H9 (cell line): ENCODE results near the gene TNPO1. TPM values are rescaled to one million over a fixed set of nuclear protein-coding genes. Genes with fewer than 3 reads are reported as not detected.
A peak's percentile ranks its signal among the peaks of the same experiment; 100 is the strongest.

Experiments
- DNase-seq: peaks from one replicate; pipeline ENCODE4 v3.0.0-alpha.2; 2017
- H2AFZ ChIP-seq: one replicate; pipeline ENCODE4 v1.6.1; 2013; ENCODE audit warnings: mild to moderate bottlenecking, low read length, control low read depth, moderate library complexity
- H2AK5ac ChIP-seq: 2 replicates; pipeline ENCODE4 v1.6.1; 2013; ENCODE audit warnings: low read length, control low read depth, mixed read lengths; ENCODE audit not compliant: insufficient read length
- H2BK120ac ChIP-seq: one replicate; pipeline ENCODE4 v1.6.1; 2013; ENCODE audit warnings: low read depth, mild to moderate bottlenecking, low read length, control low read depth, inconsistent platforms; ENCODE audit not compliant: poor library complexity, severe bottlenecking
- H2BK12ac ChIP-seq: 2 replicates; pipeline ENCODE4 v1.6.1; 2013; ENCODE audit warnings: low read length, control low read depth, mixed read lengths, low read depth; ENCODE audit not compliant: insufficient read length
- H2BK15ac ChIP-seq: 2 replicates; pipeline ENCODE4 v1.6.1; 2013; ENCODE audit warnings: low read depth, low read length, control low read depth
- H2BK20ac ChIP-seq: one replicate; pipeline ENCODE4 v1.6.1; 2013; ENCODE audit warnings: low read depth, mild to moderate bottlenecking, low read length, control low read depth, inconsistent platforms; ENCODE audit not compliant: poor library complexity, severe bottlenecking
- H2BK5ac ChIP-seq: 2 replicates; pipeline ENCODE4 v1.6.1; 2013; ENCODE audit warnings: low read length, control low read depth, mixed read lengths; ENCODE audit not compliant: insufficient read length
- H3K14ac ChIP-seq: 2 replicates; pipeline ENCODE4 v1.6.1; 2013; ENCODE audit warnings: low read length, control low read depth; ENCODE audit not compliant: insufficient read depth
- H3K18ac ChIP-seq: 2 replicates; pipeline ENCODE4 v1.6.1; 2013; ENCODE audit warnings: low read depth, mild to moderate bottlenecking, mixed read lengths, low read length, control low read depth; ENCODE audit not compliant: insufficient read length
- H3K23ac ChIP-seq: 2 replicates; pipeline ENCODE4 v1.6.1; 2013; ENCODE audit warnings: low read length, control low read depth, mixed read lengths, low read depth; ENCODE audit not compliant: insufficient read length
- H3K23me2 ChIP-seq: 2 replicates; pipeline ENCODE4 v1.6.1; 2013; ENCODE audit warnings: low read depth, mild to moderate bottlenecking, mixed read lengths, low read length, control low read depth; ENCODE audit not compliant: insufficient read length, poor library complexity, severe bottlenecking
- H3K27ac ChIP-seq: 2 replicates; pipeline ENCODE4 v1.5.1; 2013; ENCODE audit warnings: low read length, control low read depth, mixed read lengths, low read depth; ENCODE audit not compliant: insufficient read length
- H3K27me3 ChIP-seq: 2 replicates; pipeline ENCODE4 v1.6.1; 2013; ENCODE audit warnings: low read length, control low read depth, inconsistent platforms; ENCODE audit not compliant: insufficient read depth
- H3K4ac ChIP-seq: 2 replicates; pipeline ENCODE4 v1.6.1; 2013; ENCODE audit warnings: low read depth, mild to moderate bottlenecking, control low read depth, inconsistent platforms, low read length, moderate library complexity
- H3K4me1 ChIP-seq: 2 replicates; pipeline ENCODE4 v1.6.1; 2013; ENCODE audit warnings: low read length, control low read depth, inconsistent platforms; ENCODE audit not compliant: insufficient read depth
- H3K4me2 ChIP-seq: 2 replicates; pipeline ENCODE4 v1.6.1; 2013; ENCODE audit warnings: low read length, control low read depth, mixed read lengths; ENCODE audit not compliant: insufficient read length, insufficient read depth
- H3K56ac ChIP-seq: 2 replicates; pipeline ENCODE4 v1.6.1; 2013; ENCODE audit warnings: low read depth, mild to moderate bottlenecking, mixed read lengths, low read length, control low read depth; ENCODE audit not compliant: insufficient read length
- H3K79me1 ChIP-seq: 2 replicates; pipeline ENCODE4 v1.6.1; 2013; ENCODE audit warnings: low read depth, mild to moderate bottlenecking, moderate library complexity, low read length, control low read depth, inconsistent platforms; ENCODE audit not compliant: insufficient read depth, poor library complexity, severe bottlenecking
- H3K79me2 ChIP-seq: 2 replicates; pipeline ENCODE4 v1.6.1; 2013; ENCODE audit warnings: low read length, control low read depth, inconsistent platforms; ENCODE audit not compliant: insufficient read depth
- H3K9ac ChIP-seq: 2 replicates; pipeline ENCODE4 v1.6.1; 2013; ENCODE audit warnings: low read length, control low read depth, mixed read lengths; ENCODE audit not compliant: insufficient read length; ENCODE audit errors: extremely low read depth
- H3K9me3 ChIP-seq: one replicate; pipeline ENCODE4 v1.6.1; 2013; ENCODE audit warnings: low read depth, low read length, inconsistent platforms; ENCODE audit not compliant: control insufficient read depth
- H3T11ph ChIP-seq: one replicate; pipeline ENCODE4 v1.6.1; 2013; ENCODE audit warnings: mild to moderate bottlenecking, low read length, control low read depth, inconsistent platforms
- H4K20me1 ChIP-seq: one replicate; pipeline ENCODE4 v1.6.1; 2013; ENCODE audit not compliant: control insufficient read depth, insufficient read length, insufficient read depth
- H4K5ac ChIP-seq: 2 replicates; pipeline ENCODE4 v1.6.1; 2013; ENCODE audit warnings: low read depth, mild to moderate bottlenecking, mixed read lengths, low read length, control low read depth; ENCODE audit not compliant: insufficient read length
- H4K8ac ChIP-seq: replicated peaks from 2 replicates; pipeline ENCODE4 v1.6.1; 2013; ENCODE audit warnings: low read length, control low read depth, mixed read lengths, low read depth; ENCODE audit not compliant: insufficient read length
- H4K91ac ChIP-seq: 2 replicates; pipeline ENCODE4 v1.6.1; 2013; ENCODE audit warnings: low read depth, mild to moderate bottlenecking, moderate library complexity, mixed read lengths, low read length, control low read depth; ENCODE audit not compliant: insufficient read length
- H3K27ac Mint-ChIP-seq, 3 experiments: 2 replicates in 2 of 3; 3 replicates in 1 of 3; pipeline ENCODE4 v1.8.0; 2020 to 2021; ENCODE audit warnings: mixed read lengths in 3 of 3, mild to moderate bottlenecking in 1 of 3, moderate library complexity in 1 of 3
- H3K27me3 Mint-ChIP-seq: 2 replicates; pipeline ENCODE4 v1.8.0; 2021; ENCODE audit warnings: low read depth, mild to moderate bottlenecking, moderate library complexity, mixed read lengths
- H3K36me3 Mint-ChIP-seq, 3 experiments: 2 replicates in 2 of 3; 3 replicates in 1 of 3; pipeline ENCODE4 v1.8.0; 2020 to 2021; ENCODE audit warnings: low read depth in 3 of 3, mixed read lengths in 3 of 3; ENCODE audit not compliant: insufficient read depth in 1 of 3
- H3K4me1 Mint-ChIP-seq, 2 experiments: 2 replicates each; pipeline ENCODE4 v1.8.0; 2020; ENCODE audit warnings: mixed read lengths in 2 of 2
- H3K4me3 Mint-ChIP-seq, 2 experiments: 2 replicates in 1 of 2; 3 replicates in 1 of 2; pipeline ENCODE4 v1.8.0; 2020 to 2021; ENCODE audit warnings: mild to moderate bottlenecking in 2 of 2, mixed read lengths in 2 of 2, moderate library complexity in 1 of 2
- H3K9me3 Mint-ChIP-seq, 2 experiments: 2 replicates in 1 of 2; 3 replicates in 1 of 2; pipeline ENCODE4 v1.8.0; 2020; ENCODE audit warnings: mild to moderate bottlenecking in 2 of 2, mixed read lengths in 2 of 2, moderate library complexity in 1 of 2
- total RNA-seq: library from RNA; stranded (reverse); gene quantifications from 2 replicates; pipeline ENCODE4 v1.2.1, GENCODE V29; 2021
- TF ChIP-seq, protein P1 (sequence below): fragments of 200-600 bp; sonication (generic); conservative IDR thresholded peaks from 3 replicates; pipeline ENCODE4 v1.8.0; 2021; ENCODE audit warnings: antibody characterized with exemption, mild to moderate bottlenecking

The TNPO1 gene
- total RNA-seq, 1 experiment from 2014 or later = 164 TPM

DNA sequence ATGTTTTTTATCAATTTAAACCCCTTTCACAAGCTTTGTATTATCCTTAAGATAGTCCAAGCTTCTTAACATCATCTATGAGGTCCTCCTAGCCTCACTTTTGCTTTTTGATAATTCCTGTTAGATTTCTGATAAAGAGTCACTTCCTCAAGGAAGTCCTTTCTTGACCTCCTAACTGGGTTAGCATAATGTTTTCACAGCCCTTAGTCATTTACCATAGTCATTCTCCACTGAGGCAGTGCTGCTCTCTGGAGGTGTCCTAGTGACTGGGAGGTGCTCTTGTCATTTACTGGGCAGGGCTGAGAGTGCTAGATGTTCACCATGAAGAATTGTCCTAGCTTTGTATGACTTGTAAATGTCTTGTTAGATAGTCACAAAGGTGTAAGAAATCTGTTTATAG is 26.4 kb downstream of the TNPO1 start:
- no peak overlapping the region for H4K8ac ChIP-seq

More for the DNA sequence above, 26.4 kb downstream of the TNPO1 start:
- peak overlapping the region in 2 of 3 experiments; percentile 13; a peak in 2 of 7 replicates for H3K27ac Mint-ChIP-seq
- Histone ChIP-seq H3K9me3 (no peaks in the 10 kb centered on the region), H3K56ac (no peak overlapping the region), H2AK5ac (no peak overlapping the region), H3T11ph (no peak overlapping the region), H2BK120ac (no peak overlapping the region), H3K14ac (no peak overlapping the region), H3K4ac (no peak overlapping the region), H3K23me2 (no peaks in the 10 kb centered on the region), H3K9ac (no peak overlapping the region), H3K4me2 (no peak overlapping the region), H4K20me1 (no peaks in the 10 kb centered on the region), H2AFZ (no peak overlapping the region), H2BK5ac (no peak overlapping the region), H3K27me3 (no peaks in the 10 kb centered on the region), H3K79me1 (peaks cover 2% of the 10 kb centered on the region), H3K27ac (no peak overlapping the region), H4K91ac (no peak overlapping the region), H3K23ac (no peak overlapping the region), H2BK15ac (no peak overlapping the region), H2BK20ac (no peak overlapping the region), H4K5ac (no peak overlapping the region), H3K18ac (no peak overlapping the region), H2BK12ac (no peak overlapping the region), H3K4me1 (no peaks in the 10 kb centered on the region), H3K79me2 (peaks cover 3% of the 10 kb centered on the region; the same call in 1 of the 2 replicates)
- no peaks in the 10 kb centered on the region for H3K36me3 Mint-ChIP-seq
- no peak for DNase-seq
- H3K9me3 Mint-ChIP-seq = no peaks in the 10 kb centered on the region
- no peaks in the 10 kb centered on the region for H3K27me3 Mint-ChIP-seq
- no peak overlapping the region for H3K4me3 Mint-ChIP-seq
- peaks cover 21 to 22% of the 10 kb centered on the region in 2 experiments for H3K4me1 Mint-ChIP-seq
- TF ChIP-seq, protein P1, sequence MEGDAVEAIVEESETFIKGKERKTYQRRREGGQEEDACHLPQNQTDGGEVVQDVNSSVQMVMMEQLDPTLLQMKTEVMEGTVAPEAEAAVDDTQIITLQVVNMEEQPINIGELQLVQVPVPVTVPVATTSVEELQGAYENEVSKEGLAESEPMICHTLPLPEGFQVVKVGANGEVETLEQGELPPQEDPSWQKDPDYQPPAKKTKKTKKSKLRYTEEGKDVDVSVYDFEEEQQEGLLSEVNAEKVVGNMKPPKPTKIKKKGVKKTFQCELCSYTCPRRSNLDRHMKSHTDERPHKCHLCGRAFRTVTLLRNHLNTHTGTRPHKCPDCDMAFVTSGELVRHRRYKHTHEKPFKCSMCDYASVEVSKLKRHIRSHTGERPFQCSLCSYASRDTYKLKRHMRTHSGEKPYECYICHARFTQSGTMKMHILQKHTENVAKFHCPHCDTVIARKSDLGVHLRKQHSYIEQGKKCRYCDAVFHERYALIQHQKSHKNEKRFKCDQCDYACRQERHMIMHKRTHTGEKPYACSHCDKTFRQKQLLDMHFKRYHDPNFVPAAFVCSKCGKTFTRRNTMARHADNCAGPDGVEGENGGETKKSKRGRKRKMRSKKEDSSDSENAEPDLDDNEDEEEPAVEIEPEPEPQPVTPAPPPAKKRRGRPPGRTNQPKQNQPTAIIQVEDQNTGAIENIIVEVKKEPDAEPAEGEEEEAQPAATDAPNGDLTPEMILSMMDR = no peak; the same call in 2 of the 3 replicates
